Mammary epithelial cell (primary cell): ENCODE measurements around the gene SLC7A14.

ENCODE experiments used
- EZH2 ChIP-seq: IDR thresholded peaks from 2 replicates; pipeline ENCODE4 v1.6.1; 2012; ENCODE audit warnings: low read length, inconsistent platforms, borderline replicate concordance
- TF ChIP-seq, protein P1 (sequence below), 2 donors: IDR thresholded peaks in 1 of 2; conservative IDR thresholded peaks in 1 of 2; 2 replicates each; pipeline ENCODE4 v1.5.1; 2011 to 2012; ENCODE audit warnings: inconsistent platforms in 2 of 2, low read length in 2 of 2, mild to moderate bottlenecking in 2 of 2, control low read depth in 1 of 2, low read depth in 1 of 2; ENCODE audit not compliant: insufficient read depth in 1 of 2; ENCODE audit errors: extremely low read depth in 1 of 2

DNA sequence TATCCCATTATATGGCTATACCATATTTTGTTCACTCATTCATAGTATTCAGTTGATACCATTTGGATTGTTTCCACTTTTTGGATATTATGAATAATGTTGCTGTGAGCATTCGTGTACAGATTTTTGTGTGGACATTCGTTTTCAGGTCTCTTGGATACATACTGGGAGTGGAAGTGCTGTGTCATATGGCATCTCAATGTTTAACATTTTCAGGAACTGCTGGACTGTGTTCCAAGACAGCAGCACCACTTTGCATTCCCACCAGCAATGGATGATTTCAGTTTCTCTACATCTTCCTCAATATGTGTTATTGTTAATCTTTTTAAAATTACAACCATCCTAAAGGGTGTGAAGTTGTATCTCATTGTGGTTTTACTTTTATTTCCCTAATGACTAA lies 34.6 kb downstream of the SLC7A14 start:
- TF ChIP-seq, protein P1, sequence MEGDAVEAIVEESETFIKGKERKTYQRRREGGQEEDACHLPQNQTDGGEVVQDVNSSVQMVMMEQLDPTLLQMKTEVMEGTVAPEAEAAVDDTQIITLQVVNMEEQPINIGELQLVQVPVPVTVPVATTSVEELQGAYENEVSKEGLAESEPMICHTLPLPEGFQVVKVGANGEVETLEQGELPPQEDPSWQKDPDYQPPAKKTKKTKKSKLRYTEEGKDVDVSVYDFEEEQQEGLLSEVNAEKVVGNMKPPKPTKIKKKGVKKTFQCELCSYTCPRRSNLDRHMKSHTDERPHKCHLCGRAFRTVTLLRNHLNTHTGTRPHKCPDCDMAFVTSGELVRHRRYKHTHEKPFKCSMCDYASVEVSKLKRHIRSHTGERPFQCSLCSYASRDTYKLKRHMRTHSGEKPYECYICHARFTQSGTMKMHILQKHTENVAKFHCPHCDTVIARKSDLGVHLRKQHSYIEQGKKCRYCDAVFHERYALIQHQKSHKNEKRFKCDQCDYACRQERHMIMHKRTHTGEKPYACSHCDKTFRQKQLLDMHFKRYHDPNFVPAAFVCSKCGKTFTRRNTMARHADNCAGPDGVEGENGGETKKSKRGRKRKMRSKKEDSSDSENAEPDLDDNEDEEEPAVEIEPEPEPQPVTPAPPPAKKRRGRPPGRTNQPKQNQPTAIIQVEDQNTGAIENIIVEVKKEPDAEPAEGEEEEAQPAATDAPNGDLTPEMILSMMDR (conservative IDR thresholded peaks at IDR 0.05 in 1 of 2, IDR thresholded peaks at IDR 0.05 in 1 of 2; ENCODE audit: extremely low read depth in 1 of 2, insufficient read depth in 1 of 2, low read depth in 1 of 2, low read length in 2 of 2): no peak
- TF ChIP-seq EZH2: no peak
